GM23248 (cell line): ENCODE results near the gene DLG4. TPM values are rescaled to one million over a fixed set of nuclear protein-coding genes. Genes with fewer than 3 reads are reported as not detected.
"Not testable (repeated sequence)": the region's sequence is repeated elsewhere in the genome, so short reads cannot be mapped to it uniquely, and the experiment has no call there.

ENCODE experiments used
- DNase-seq: peaks from one replicate; pipeline ENCODE4 v3.0.0-alpha.2; 2015
- H2AFZ ChIP-seq: fragments of 200-600 bp; sonication (generic); 2 replicates; pipeline ENCODE4 v1.6.1; 2016; ENCODE audit warnings: antibody characterized with exemption
- H3F3A ChIP-seq: fragments of 200-600 bp; sonication (generic); 2 replicates; pipeline ENCODE4 v1.6.1; 2016; ENCODE audit warnings: mild to moderate bottlenecking, antibody characterized with exemption, mixed run types; ENCODE audit not compliant: insufficient read depth
- H3K27ac ChIP-seq: fragments of 200-600 bp; sonication (generic); 2 replicates; pipeline ENCODE4 v1.5.1; 2016; ENCODE audit warnings: mild to moderate bottlenecking
- H3K27me3 ChIP-seq: fragments of 200-600 bp; sonication (generic); replicated peaks from 2 replicates; pipeline ENCODE4 v1.6.1; 2016; ENCODE audit warnings: mild to moderate bottlenecking; ENCODE audit not compliant: insufficient read depth
- H3K36me3 ChIP-seq: fragments of 200-600 bp; sonication (generic); 2 replicates; pipeline ENCODE4 v1.6.1; 2016; ENCODE audit warnings: low read depth, mild to moderate bottlenecking
- H3K4me1 ChIP-seq: fragments of 200-600 bp; sonication (generic); 2 replicates; pipeline ENCODE4 v1.6.1; 2016; ENCODE audit warnings: mild to moderate bottlenecking; ENCODE audit not compliant: insufficient read depth
- H3K4me2 ChIP-seq: fragments of 200-600 bp; sonication (generic); one replicate; pipeline ENCODE4 v1.6.1; 2016; ENCODE audit warnings: mild to moderate bottlenecking; ENCODE audit not compliant: unreplicated experiment
- H3K4me3 ChIP-seq: fragments of 200-600 bp; sonication (generic); 2 replicates; pipeline ENCODE4 v1.5.1; 2016; ENCODE audit warnings: mild to moderate bottlenecking
- H3K79me2 ChIP-seq: fragments of 200-600 bp; sonication (generic); 2 replicates; pipeline ENCODE4 v1.6.1; 2016; ENCODE audit warnings: mild to moderate bottlenecking; ENCODE audit not compliant: insufficient read depth
- H3K9ac ChIP-seq: fragments of 200-600 bp; sonication (generic); 2 replicates; pipeline ENCODE4 v1.6.1; 2016; ENCODE audit warnings: mild to moderate bottlenecking
- H3K9me2 ChIP-seq: fragments of 200-600 bp; sonication (generic); 2 replicates; pipeline ENCODE4 v1.6.1; 2016; ENCODE audit warnings: mixed run types, mild to moderate bottlenecking, moderate library complexity; ENCODE audit not compliant: insufficient read depth
- H3K9me3 ChIP-seq: fragments of 200-600 bp; sonication (generic); one replicate; pipeline ENCODE4 v1.6.1; 2017; ENCODE audit warnings: low read depth
- H4K20me1 ChIP-seq: fragments of 200-600 bp; sonication (generic); 2 replicates; pipeline ENCODE4 v1.6.0; 2016; ENCODE audit not compliant: insufficient read depth
- EZH2 ChIP-seq: fragments of 200-600 bp; sonication (generic); IDR thresholded peaks from 2 replicates; pipeline ENCODE4 v1.6.1; 2018; ENCODE audit warnings: antibody characterized with exemption, mild to moderate bottlenecking; ENCODE audit not compliant: insufficient read depth, poor library complexity, severe bottlenecking
- EZH2phosphoT487 ChIP-seq: fragments of 200-600 bp; sonication (generic); IDR thresholded peaks from 2 replicates; pipeline ENCODE4 v1.6.1; 2018; ENCODE audit warnings: antibody characterized with exemption, moderate library complexity, mild to moderate bottlenecking, low read depth; ENCODE audit not compliant: insufficient read depth
- WGBS, 2 experiments: methylation state at CpG; one replicate each; pipeline ENCODE4 v1.1.6; 2015 to 2017; ENCODE audit warnings: low lambda C conversion rate in 2 of 2, low coverage in 1 of 2; ENCODE audit errors: missing lambda C conversion rate in 2 of 2; 5-methylcytosine and 5-hydroxymethylcytosine counted together
- in situ Hi-C: fragments of 300-500 bp; cut with MboI; formaldehyde crosslinking; loops from 2 replicates; pipeline ENCODE4 v1.15.0; 2020
- polyA plus RNA-seq: library from polyadenylated mRNA; unstranded; fragments of >200 nt; fragmentation: Nextera tagmentation; extraction: Ambion mirVana; gene quantifications from 2 replicates; pipeline ENCODE4 v1.2.1, GENCODE V29; 2016
- total RNA-seq: library from RNA; depleted of rRNA; stranded (reverse); fragments of >200 nt; shearing (Covaris generic); gene quantifications from 2 replicates; pipeline ENCODE4 v1.2.3, GENCODE V29; 2014

The DLG4 gene
- total and polyA plus RNA-seq, 2 experiments from 2014 or later, result 1.3 to 13.1 TPM

DNA sequence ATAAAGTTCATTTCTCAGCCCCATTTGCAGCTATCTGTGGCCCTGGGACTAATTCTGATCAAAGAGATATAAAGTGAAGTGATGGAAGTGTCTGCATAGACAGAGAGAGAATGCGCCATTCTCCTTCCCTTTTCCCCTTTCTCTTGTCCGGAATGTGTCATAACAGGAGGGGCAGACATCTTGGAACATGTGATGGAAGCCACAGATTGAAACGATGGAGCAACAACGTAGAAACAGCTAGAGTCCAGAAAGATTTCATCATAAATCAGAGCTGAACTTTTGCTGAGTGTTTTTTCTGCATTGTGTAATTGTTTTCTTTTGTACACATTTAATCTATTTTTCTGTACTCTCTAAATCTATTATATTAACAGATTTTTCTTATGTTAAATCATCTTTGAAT is 51.8 kb downstream of the DLG4 start:
- Histone ChIP-seq H3K4me1 (no peaks in the 10 kb centered on the region), H4K20me1 (no peaks in the 10 kb centered on the region), H3K4me2 (no peak overlapping the region), H3K27me3 (no peaks in the 10 kb centered on the region), H3K9ac (no peak overlapping the region), H3K36me3 (no peaks in the 10 kb centered on the region), H3K79me2 (no peaks in the 10 kb centered on the region), H3K4me3 (no peak overlapping the region), H3K9me2 (no peaks in the 10 kb centered on the region), H3K27ac (0 out of 2 replicates have a peak overlapping the region, but pooled peaks have one; percentile 14), H3K9me3 (no peaks in the 10 kb centered on the region), H3F3A (no peaks in the 10 kb centered on the region), H2AFZ (peak overlapping the region; percentile 72)
- in situ Hi-C loops, result no loop called here
- TF ChIP-seq EZH2, result no peak
- no peak for TF ChIP-seq EZH2phosphoT487
- 2 to 9% methylated on average over 4 of the region's 4 CpGs for WGBS, 2 experiments
- DNase-seq, result peak; percentile 79

GRCh38 chr17:7166873-7167272 is 52.8 kb downstream of the DLG4 start:
- H3K36me3 ChIP-seq, result no peaks in the 10 kb centered on the region
- no peak for DNase-seq
- H3K4me1 ChIP-seq, result no peaks in the 10 kb centered on the region
- no peaks in the 10 kb centered on the region for H3F3A ChIP-seq
- 69% methylated on average over 7 of the region's 7 CpGs for WGBS, 2 experiments
- no peak overlapping the region for H2AFZ ChIP-seq
- no peak overlapping the region for H3K4me2 ChIP-seq
- in situ Hi-C loops, result no loop called here
- H3K9me2 ChIP-seq, result no peaks in the 10 kb centered on the region
- no peak overlapping the region for H3K4me3 ChIP-seq
- H3K9me3 ChIP-seq, result no peaks in the 10 kb centered on the region
- TF ChIP-seq EZH2phosphoT487 (no peak), EZH2 (no peak)
- H3K79me2 ChIP-seq, result no peaks in the 10 kb centered on the region
- no peaks in the 10 kb centered on the region for H3K27me3 ChIP-seq
- H3K9ac ChIP-seq, result no peak overlapping the region
- no peaks in the 10 kb centered on the region for H4K20me1 ChIP-seq
- H3K27ac ChIP-seq, result no peak overlapping the region

- H2AFZ ChIP-seq, in situ Hi-C loops, DNase-seq, H3K9me3 ChIP-seq, H3K4me2 ChIP-seq, H3K9ac ChIP-seq, H3K36me3 ChIP-seq, H4K20me1 ChIP-seq, H3K9me2 ChIP-seq, H3K27ac ChIP-seq, H3K4me3 ChIP-seq, H3K4me1 ChIP-seq, H3F3A ChIP-seq, H3K79me2 ChIP-seq: not testable (repeated sequence)
- H3K27me3 ChIP-seq, result peaks cover 14% of the 10 kb centered on the region
- 43 to 50% methylated on average over 10 of the region's 10 CpGs for WGBS, 2 experiments
These were observed 60.1 kb downstream of the DLG4 start for GRCh38 chr17:7159571-7159970.

- H3K36me3 ChIP-seq, H3K79me2 ChIP-seq, H3K9me2 ChIP-seq, in situ Hi-C loops, H3K4me1 ChIP-seq, H3K4me2 ChIP-seq, H2AFZ ChIP-seq, H3K9me3 ChIP-seq, DNase-seq, H3F3A ChIP-seq, H3K27ac ChIP-seq, H4K20me1 ChIP-seq, H3K9ac ChIP-seq, H3K4me3 ChIP-seq: not testable (repeated sequence)
- peaks cover 20% of the 10 kb centered on the region for H3K27me3 ChIP-seq
- WGBS, 2 experiments, result 61 to 66% methylated on average over 8 to 10 of the region's 10 CpGs
These were observed 61.2 kb downstream of the DLG4 start for GRCh38 chr17:7158424-7158823.

GRCh38 chr17:7156342-7156940 is 63.2 kb downstream of the DLG4 start:
- no peak overlapping the region for H2AFZ ChIP-seq
- H3K79me2 ChIP-seq, result no peaks in the 10 kb centered on the region
- H3K27ac ChIP-seq, result no peak overlapping the region
- no peak overlapping the region for H3K4me3 ChIP-seq
- WGBS, 2 experiments, result 70 to 72% methylated on average over 10 of the region's 10 CpGs
- H3K4me2 ChIP-seq, result no peak overlapping the region
- no peak overlapping the region for H3K9ac ChIP-seq
- no peaks in the 10 kb centered on the region for H3K4me1 ChIP-seq
- no peaks in the 10 kb centered on the region for H3F3A ChIP-seq
- no peaks in the 10 kb centered on the region for H3K9me2 ChIP-seq
- in situ Hi-C loops, result no loop called here
- peaks cover 24% of the 10 kb centered on the region for H3K27me3 ChIP-seq
- no peak for TF ChIP-seq EZH2
- no peak for TF ChIP-seq EZH2phosphoT487
- no peaks in the 10 kb centered on the region for H3K36me3 ChIP-seq
- DNase-seq, result no peak
- no peaks in the 10 kb centered on the region for H3K9me3 ChIP-seq
- H4K20me1 ChIP-seq, result no peaks in the 10 kb centered on the region
